Caco-2 (cell line): ENCODE measurements around the gene RSBN1. TPM values are rescaled to one million over a fixed set of nuclear protein-coding genes. Genes with fewer than 3 reads are reported as not detected.

Source experiments
- BruUV-seq: library from RNA; stranded (reverse); fragments of 400-500 nt; replicated peaks from 2 replicates; lab custom pipeline; 2021; lab: Mats Ljungman, UMichigan
- CTCF ChIA-PET: fragments of 300-600 bp; sonication (Branson Sonifier 250); formaldehyde crosslinking; loops from one replicate; lab custom pipeline; 2022; ENCODE audit warnings: antibody characterized with exemption; lab: Charles Lee
- POLR2A ChIA-PET: fragments of 300-600 bp; sonication (Branson Sonifier 250); formaldehyde crosslinking; loops from one replicate; lab custom pipeline; 2022; ENCODE audit warnings: antibody characterized with exemption; lab: Charles Lee
- DNase-seq, 2 experiments: peaks; one replicate each; pipeline versions ENCODE4 v3.0.0 to v3.0.0-alpha.2; 2020 to 2022
- H3K27me3 ChIP-seq: replicated peaks from 2 replicates; pipeline ENCODE4 v1.6.0; 2011; ENCODE audit warnings: low read length; ENCODE audit not compliant: control insufficient read depth, insufficient read depth
- H3K36me3 ChIP-seq: 2 replicates; pipeline ENCODE4 v1.5.1; 2011; ENCODE audit warnings: low read length; ENCODE audit not compliant: control insufficient read depth, insufficient read depth
- H3K4me1 ChIP-seq: fragments of 250-450 bp; sonication (Bioruptor Pico); 2 replicates; pipeline ENCODE4 v1.5.1; 2020; ENCODE audit warnings: mild to moderate bottlenecking
- H3K4me3 ChIP-seq: 2 replicates; pipeline ENCODE4 v1.5.1; 2011; ENCODE audit warnings: low read depth, mild to moderate bottlenecking, control low read depth, low read length
- H3K9me3 ChIP-seq: fragments of 250-450 bp; sonication (Bioruptor Pico); 2 replicates; pipeline ENCODE4 v1.5.1; 2020; ENCODE audit warnings: mild to moderate bottlenecking, moderate library complexity
- H3K27ac Mint-ChIP-seq: one replicate; pipeline ENCODE4 v1.8.0; 2022; ENCODE audit warnings: mixed read lengths; ENCODE audit not compliant: unreplicated experiment
- H3K27me3 Mint-ChIP-seq: one replicate; pipeline ENCODE4 v1.8.0; 2022; ENCODE audit warnings: mixed read lengths; ENCODE audit not compliant: insufficient read depth, unreplicated experiment
- H3K36me3 Mint-ChIP-seq: one replicate; pipeline ENCODE4 v1.8.0; 2022; ENCODE audit warnings: mild to moderate bottlenecking, mixed read lengths; ENCODE audit not compliant: insufficient read depth, unreplicated experiment
- H3K4me1 Mint-ChIP-seq: one replicate; pipeline ENCODE4 v1.8.0; 2022; ENCODE audit warnings: low read depth, mixed read lengths; ENCODE audit not compliant: unreplicated experiment
- H3K4me3 Mint-ChIP-seq: one replicate; pipeline ENCODE4 v1.8.0; 2022; ENCODE audit warnings: mild to moderate bottlenecking, moderate library complexity, mixed read lengths; ENCODE audit not compliant: unreplicated experiment
- H3K9me3 Mint-ChIP-seq: one replicate; pipeline ENCODE4 v1.8.0; 2022; ENCODE audit warnings: mixed read lengths; ENCODE audit not compliant: unreplicated experiment
- intact Hi-C: fragments of 100-400 bp; cut with micrococcal nuclease; formaldehyde crosslinking; loops from one replicate; pipeline ENCODE4 v1.10.0; 2022; ENCODE audit not compliant: unreplicated experiment
- total RNA-seq: library from RNA; stranded (reverse); gene quantifications from 2 replicates; pipeline ENCODE4 v1.2.3, GENCODE V29; 2022
- TF ChIP-seq, protein P1 (sequence below), 2 experiments: fragments of 200-600 bp in 1 of 2; IDR thresholded peaks; 1 replicate in 1 of 2; 2 replicates in 1 of 2; pipeline versions ENCODE4 v1.5.1 to v1.8.0; 2011 to 2022; ENCODE audit warnings: antibody characterized with exemption in 1 of 2, control low read depth in 1 of 2, inconsistent platforms in 1 of 2, low read depth in 1 of 2, low read length in 1 of 2, mild to moderate bottlenecking in 1 of 2, moderate library complexity in 1 of 2; ENCODE audit not compliant: insufficient read depth in 1 of 2, severe bottlenecking in 1 of 2, unreplicated experiment in 1 of 2

RSBN1 gene
- total RNA-seq, 1 experiment from 2014 or later = 7.3 TPM

GRCh38 chr1:113797472-113797871 lies 14.8 kb downstream of the RSBN1 start:
- no peak overlapping the region for H3K27ac Mint-ChIP-seq
- intact Hi-C loops = no loop called here
- ChIA-PET POLR2A (no interaction called here), CTCF (no interaction called here)
- no TSS peak for BruUV-seq
- no peak overlapping the region for H3K4me3 Mint-ChIP-seq
- no peaks in the 10 kb centered on the region for H3K27me3 ChIP-seq
- no peak overlapping the region for H3K4me3 ChIP-seq
- H3K27me3 Mint-ChIP-seq = no peaks in the 10 kb centered on the region
- H3K36me3 Mint-ChIP-seq = peaks cover 20% of the 10 kb centered on the region
- no peaks in the 10 kb centered on the region for H3K9me3 Mint-ChIP-seq
- no peaks in the 10 kb centered on the region for H3K36me3 ChIP-seq
- H3K9me3 ChIP-seq = no peaks in the 10 kb centered on the region
- peaks cover 17% of the 10 kb centered on the region for H3K4me1 Mint-ChIP-seq
- TF ChIP-seq, protein P1, sequence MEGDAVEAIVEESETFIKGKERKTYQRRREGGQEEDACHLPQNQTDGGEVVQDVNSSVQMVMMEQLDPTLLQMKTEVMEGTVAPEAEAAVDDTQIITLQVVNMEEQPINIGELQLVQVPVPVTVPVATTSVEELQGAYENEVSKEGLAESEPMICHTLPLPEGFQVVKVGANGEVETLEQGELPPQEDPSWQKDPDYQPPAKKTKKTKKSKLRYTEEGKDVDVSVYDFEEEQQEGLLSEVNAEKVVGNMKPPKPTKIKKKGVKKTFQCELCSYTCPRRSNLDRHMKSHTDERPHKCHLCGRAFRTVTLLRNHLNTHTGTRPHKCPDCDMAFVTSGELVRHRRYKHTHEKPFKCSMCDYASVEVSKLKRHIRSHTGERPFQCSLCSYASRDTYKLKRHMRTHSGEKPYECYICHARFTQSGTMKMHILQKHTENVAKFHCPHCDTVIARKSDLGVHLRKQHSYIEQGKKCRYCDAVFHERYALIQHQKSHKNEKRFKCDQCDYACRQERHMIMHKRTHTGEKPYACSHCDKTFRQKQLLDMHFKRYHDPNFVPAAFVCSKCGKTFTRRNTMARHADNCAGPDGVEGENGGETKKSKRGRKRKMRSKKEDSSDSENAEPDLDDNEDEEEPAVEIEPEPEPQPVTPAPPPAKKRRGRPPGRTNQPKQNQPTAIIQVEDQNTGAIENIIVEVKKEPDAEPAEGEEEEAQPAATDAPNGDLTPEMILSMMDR (IDR thresholded peaks at IDR 0.05; ENCODE audit: insufficient read depth in 1 of 2, low read depth in 1 of 2, low read length in 1 of 2, severe bottlenecking in 1 of 2, unreplicated experiment in 1 of 2) = no peak
- no peak for DNase-seq
- peaks cover 12% of the 10 kb centered on the region for H3K4me1 ChIP-seq

GRCh38 chr1:113793878-113794834 lies 18.1 kb downstream of the RSBN1 start:
- Histone ChIP-seq H3K27me3 (no peaks in the 10 kb centered on the region), H3K4me1 (peaks cover 19% of the 10 kb centered on the region), H3K9me3 (no peaks in the 10 kb centered on the region), H3K4me3 (no peak overlapping the region), H3K36me3 (no peaks in the 10 kb centered on the region)
- ChIA-PET CTCF (interaction anchor here (0.5 to 0.8 kb wide), 2 partner anchors 18 to 34 kb away, joined by 4 read pairs; partner anchors contain the start of gene RSBN1), POLR2A (no interaction called here)
- TF ChIP-seq, protein P1 (IDR thresholded peaks at IDR 0.05; ENCODE audit: insufficient read depth in 1 of 2, low read depth in 1 of 2, low read length in 1 of 2, severe bottlenecking in 1 of 2, unreplicated experiment in 1 of 2) = no peak
- Mint-ChIP-seq H3K4me3 (peak overlapping the region; percentile 12), H3K36me3 (peaks cover 26% of the 10 kb centered on the region), H3K4me1 (peaks cover 17% of the 10 kb centered on the region), H3K9me3 (no peaks in the 10 kb centered on the region), H3K27me3 (no peaks in the 10 kb centered on the region), H3K27ac (no peak overlapping the region)
- no TSS peak for BruUV-seq
- intact Hi-C loops = no loop called here
- DNase-seq = peak in 1 of 2 experiments; percentile 19

- POLR2A ChIA-PET = no interaction called here
- no peaks in the 10 kb centered on the region for H3K27me3 Mint-ChIP-seq
- no peaks in the 10 kb centered on the region for H3K27me3 ChIP-seq
- no TSS peak for BruUV-seq
- H3K36me3 Mint-ChIP-seq = peaks cover 26% of the 10 kb centered on the region
- intact Hi-C loops = no loop called here
- CTCF ChIA-PET = no interaction called here
- no peak overlapping the region for H3K4me3 ChIP-seq
- no peaks in the 10 kb centered on the region for H3K9me3 Mint-ChIP-seq
- peaks cover 19% of the 10 kb centered on the region for H3K4me1 ChIP-seq
- no peak overlapping the region for H3K27ac Mint-ChIP-seq
- no peaks in the 10 kb centered on the region for H3K36me3 ChIP-seq
- no peaks in the 10 kb centered on the region for H3K9me3 ChIP-seq
- no peak overlapping the region for H3K4me3 Mint-ChIP-seq
- DNase-seq = no peak
- H3K4me1 Mint-ChIP-seq = peaks cover 17% of the 10 kb centered on the region
- TF ChIP-seq, protein P1 (IDR thresholded peaks at IDR 0.05; ENCODE audit: insufficient read depth in 1 of 2, low read depth in 1 of 2, low read length in 1 of 2, severe bottlenecking in 1 of 2, unreplicated experiment in 1 of 2) = no peak
Observed at GRCh38 chr1:113792986-113793385, 19.3 kb downstream of the RSBN1 start.
